Coronary artery (tissue), 2 donors: Measurements from ENCODE around the gene TNNI3.

Experiments used
- DNase-seq: peaks from one replicate; pipeline ENCODE4 v3.0.0-alpha.2; 2017; ENCODE audit warnings: low spot score
- H3K27ac ChIP-seq, 2 donors: fragments of 200-600 bp; sonication (generic); one replicate each; pipeline ENCODE4 v1.5.1; 2016 to 2019
- H3K4me3 ChIP-seq: fragments of 200-600 bp; sonication (generic); 2 replicates; pipeline ENCODE4 v1.5.1; 2016; ENCODE audit warnings: mild to moderate bottlenecking, moderate library complexity
- CTCF ChIP-seq: fragments of 200-600 bp; sonication (generic); IDR thresholded peaks from one replicate; pipeline ENCODE4 v1.5.1; 2019; ENCODE audit warnings: antibody characterized with exemption

The TNNI3 gene

GRCh38 chr19:55153652-55154264 is 3.8 kb downstream of the TNNI3 start:
- DNase-seq: no peak
- Histone ChIP-seq H3K4me3 (no peak overlapping the region), H3K27ac (no peak overlapping the region)
- no peak for TF ChIP-seq CTCF

- no peak for TF ChIP-seq CTCF
- Histone ChIP-seq H3K4me3 (no peak overlapping the region), H3K27ac (no peak overlapping the region)
- no peak for DNase-seq
Measured at GRCh38 chr19:55152017-55152416, 5.5 kb downstream of the TNNI3 start.

- no peak within 1 kb of the TSS for H3K4me3 ChIP-seq
- TF ChIP-seq CTCF: no peak
- no peak for DNase-seq
- no peak within 1 kb of the TSS for H3K27ac ChIP-seq
Measured at GRCh38 chr19:55149078-55150003, 8.2 kb downstream of the TNNI3 start, which contains the start of gene TNNT1. Gene TNNT1 (minus strand): TSS chr19:55149206. CDS start chr19:55147157, 2,049 bp downstream.

GRCh38 chr19:55147545-55148251 is 9.8 kb downstream of the TNNI3 start:
- no peak for TF ChIP-seq CTCF
- Histone ChIP-seq H3K27ac (no peak overlapping the region), H3K4me3 (no peak overlapping the region)
- DNase-seq: no peak

GRCh38 chr19:55146705-55147273 is 10.7 kb downstream of the TNNI3 start:
- H3K27ac ChIP-seq: no peak overlapping the region
- no peak overlapping the region for H3K4me3 ChIP-seq
- TF ChIP-seq CTCF: no peak
- no peak for DNase-seq

GRCh38 chr19:55146078-55146704 is 11.3 kb downstream of the TNNI3 start:
- Histone ChIP-seq H3K4me3 (no peak overlapping the region), H3K27ac (no peak overlapping the region)
- no peak for TF ChIP-seq CTCF
- no peak for DNase-seq
